ENCODE measurements around the gene SRSF2.

The SRSF2 gene

DNA sequence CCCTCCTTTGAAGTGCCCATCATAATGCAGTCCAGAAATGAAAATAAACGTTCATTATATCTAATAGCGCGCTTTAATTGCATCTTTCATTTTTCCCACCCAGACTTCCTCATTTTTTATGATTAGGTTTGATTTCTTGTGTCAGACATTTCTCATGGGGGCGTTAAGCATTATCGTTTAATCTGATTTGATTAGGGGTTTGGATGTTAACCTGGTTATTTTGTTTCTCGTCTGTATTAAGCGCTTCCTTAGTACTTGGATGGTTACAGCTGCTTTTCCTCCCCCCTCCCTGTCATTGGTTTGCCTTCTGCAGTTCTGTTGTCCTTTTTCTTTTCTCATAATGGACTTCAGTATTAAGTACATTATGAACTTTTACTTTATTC, 1.3 kb upstream of the SRSF2 start:
- DNase-seq (ENCODE audit: low read depth in 2 of 2), result peak; percentile 30 to 32
- peak overlapping the region; percentile 80 to 85 for H3K4me3 ChIP-seq (replicated peaks in 1 of 2; ENCODE audit: low read depth in 2 of 2, low read length in 2 of 2)
- TF ChIP-seq, protein P1, sequence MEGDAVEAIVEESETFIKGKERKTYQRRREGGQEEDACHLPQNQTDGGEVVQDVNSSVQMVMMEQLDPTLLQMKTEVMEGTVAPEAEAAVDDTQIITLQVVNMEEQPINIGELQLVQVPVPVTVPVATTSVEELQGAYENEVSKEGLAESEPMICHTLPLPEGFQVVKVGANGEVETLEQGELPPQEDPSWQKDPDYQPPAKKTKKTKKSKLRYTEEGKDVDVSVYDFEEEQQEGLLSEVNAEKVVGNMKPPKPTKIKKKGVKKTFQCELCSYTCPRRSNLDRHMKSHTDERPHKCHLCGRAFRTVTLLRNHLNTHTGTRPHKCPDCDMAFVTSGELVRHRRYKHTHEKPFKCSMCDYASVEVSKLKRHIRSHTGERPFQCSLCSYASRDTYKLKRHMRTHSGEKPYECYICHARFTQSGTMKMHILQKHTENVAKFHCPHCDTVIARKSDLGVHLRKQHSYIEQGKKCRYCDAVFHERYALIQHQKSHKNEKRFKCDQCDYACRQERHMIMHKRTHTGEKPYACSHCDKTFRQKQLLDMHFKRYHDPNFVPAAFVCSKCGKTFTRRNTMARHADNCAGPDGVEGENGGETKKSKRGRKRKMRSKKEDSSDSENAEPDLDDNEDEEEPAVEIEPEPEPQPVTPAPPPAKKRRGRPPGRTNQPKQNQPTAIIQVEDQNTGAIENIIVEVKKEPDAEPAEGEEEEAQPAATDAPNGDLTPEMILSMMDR (IDR thresholded peaks at IDR 0.05; ENCODE audit: low read depth, low read length), result no peak

DNA sequence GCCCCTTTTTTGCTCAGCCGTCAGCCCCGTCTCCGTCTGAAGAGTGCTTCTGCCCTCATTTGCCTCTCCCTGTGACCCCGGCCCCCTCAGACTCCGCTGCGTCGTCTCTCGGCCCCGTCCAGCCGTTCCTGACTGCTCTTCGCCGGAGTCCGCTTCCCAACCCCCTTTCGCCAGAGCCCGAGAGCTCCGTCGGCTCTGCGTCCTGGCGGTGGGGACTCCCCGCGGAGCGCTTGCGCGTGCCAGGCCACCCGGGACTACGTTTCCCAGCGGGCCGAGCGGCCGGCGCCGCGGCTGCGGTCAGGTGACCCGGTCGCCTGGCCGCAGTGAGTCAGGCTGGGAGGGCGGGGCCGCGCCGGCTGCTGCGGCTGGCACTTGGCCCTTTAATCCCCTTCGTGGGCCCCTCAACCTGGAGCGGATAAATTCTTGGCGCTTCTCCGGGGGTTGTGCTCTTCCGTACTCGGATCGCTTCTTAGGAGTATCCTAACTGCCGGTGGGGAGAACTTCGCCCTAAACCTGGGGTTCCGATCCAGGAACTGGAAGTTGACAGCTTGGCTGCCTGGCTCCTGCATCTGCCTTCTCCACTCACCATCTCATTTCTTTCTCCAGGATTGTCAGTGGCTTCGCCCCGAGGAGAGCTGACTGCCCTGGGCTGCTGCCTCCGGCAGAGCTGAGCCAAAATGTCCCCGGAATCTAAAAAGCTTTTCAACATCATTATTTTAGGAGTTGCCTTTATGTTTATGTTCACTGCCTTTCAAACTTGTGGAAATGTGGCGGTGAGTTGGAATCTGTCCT, 741 bp upstream of the SRSF2 start, which contains the start of gene MFSD11:
Gene MFSD11, plus strand, starts transcription at position 444 of the 792 bp plus-strand sequence. Its CDS starts 234 bp downstream, at position 678.
- DNase-seq (ENCODE audit: low read depth in 2 of 2), result peak; percentile 94 to 98
- TF ChIP-seq, protein P1 (IDR thresholded peaks at IDR 0.05; ENCODE audit: low read depth, low read length), result no peak
- peak within 1 kb of the TSS; percentile 98 for H3K4me3 ChIP-seq (replicated peaks in 1 of 2; ENCODE audit: low read depth in 2 of 2, low read length in 2 of 2)

DNA sequence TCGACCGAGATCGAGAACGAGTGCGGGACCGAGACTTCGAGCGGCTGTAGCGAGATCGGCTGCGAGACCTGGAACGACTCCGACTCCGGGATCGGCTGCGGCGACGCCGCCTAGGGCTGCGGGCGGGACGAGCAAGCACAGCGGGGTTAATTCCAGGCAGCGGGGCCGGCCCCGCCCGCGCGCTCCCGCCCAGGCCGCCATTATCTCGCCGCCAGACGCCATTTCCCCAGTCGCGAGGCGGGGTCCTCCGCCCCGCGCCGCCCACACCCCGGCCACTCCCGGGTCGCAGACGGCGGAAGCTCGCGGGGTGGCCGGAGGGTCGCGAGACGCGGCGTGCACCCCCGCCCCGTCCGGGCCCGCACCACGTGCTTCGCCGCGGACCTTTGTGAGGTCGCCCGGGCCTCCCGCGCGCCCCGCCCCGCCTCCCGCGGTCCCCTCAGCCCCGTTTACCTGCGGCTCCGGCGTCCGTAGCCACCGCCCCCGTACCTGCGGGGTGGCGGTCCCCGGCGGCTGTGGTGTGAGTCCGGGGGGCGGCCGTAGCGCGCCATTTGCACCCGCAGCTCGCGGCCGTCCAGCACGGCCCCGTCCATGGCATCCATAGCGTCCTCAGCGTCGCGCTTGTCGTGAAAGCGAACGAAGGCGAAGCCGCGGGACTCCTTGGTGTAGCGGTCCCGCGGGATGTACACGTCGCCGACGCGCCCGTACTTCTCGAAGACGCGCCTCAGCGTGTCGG, 616 bp downstream of the SRSF2 start:
- peak; percentile 54 to 75 for DNase-seq (ENCODE audit: low read depth in 2 of 2)

DNA sequence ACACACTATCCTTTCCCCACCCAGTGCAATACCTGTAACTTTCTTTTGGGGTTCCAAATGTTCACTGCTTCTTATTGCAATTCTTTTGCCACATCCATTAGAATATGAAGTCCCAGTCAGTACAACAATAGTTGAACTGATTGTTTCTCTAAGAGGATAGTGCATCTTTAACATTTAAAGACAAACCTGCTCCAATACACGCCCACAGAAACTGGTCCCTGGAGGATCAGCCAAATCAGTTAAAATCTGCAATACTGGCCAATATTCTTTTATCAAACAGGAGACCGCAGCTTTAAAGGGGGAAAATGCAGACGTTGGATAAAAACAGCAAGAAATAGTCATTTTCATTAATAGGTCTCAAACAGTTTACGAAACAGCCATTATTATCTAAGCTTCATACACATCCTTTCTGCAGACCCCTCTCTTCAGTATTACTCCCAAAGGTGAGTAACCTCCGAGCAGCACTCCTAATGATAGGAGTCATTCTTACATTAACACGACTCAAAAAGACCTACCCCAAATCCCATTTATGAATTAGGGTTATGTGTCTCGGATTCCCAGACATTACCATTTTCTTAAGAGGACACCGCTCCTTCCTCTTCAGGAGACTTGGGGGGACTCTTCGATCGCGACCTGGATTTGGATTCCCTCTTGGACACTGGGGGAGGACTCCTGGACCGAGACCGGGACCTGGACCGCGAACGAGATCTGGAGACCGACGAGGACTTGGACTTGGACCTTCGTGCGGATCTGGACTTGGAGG, 1.4 kb downstream of the SRSF2 start:
- H3K4me3 ChIP-seq (replicated peaks in 1 of 2; ENCODE audit: low read depth in 2 of 2, low read length in 2 of 2), result peak overlapping the region; percentile 98
- TF ChIP-seq, protein P1 (IDR thresholded peaks at IDR 0.05; ENCODE audit: low read depth, low read length), result no peak
- DNase-seq (ENCODE audit: low read depth in 2 of 2), result no peak

More for the DNA sequence above, 616 bp downstream of the SRSF2 start:
- H3K4me3 ChIP-seq (replicated peaks in 1 of 2; ENCODE audit: low read depth in 2 of 2, low read length in 2 of 2), result peak overlapping the region; percentile 98
- TF ChIP-seq, protein P1 (IDR thresholded peaks at IDR 0.05; ENCODE audit: low read depth, low read length), result peak; percentile 13

DNA sequence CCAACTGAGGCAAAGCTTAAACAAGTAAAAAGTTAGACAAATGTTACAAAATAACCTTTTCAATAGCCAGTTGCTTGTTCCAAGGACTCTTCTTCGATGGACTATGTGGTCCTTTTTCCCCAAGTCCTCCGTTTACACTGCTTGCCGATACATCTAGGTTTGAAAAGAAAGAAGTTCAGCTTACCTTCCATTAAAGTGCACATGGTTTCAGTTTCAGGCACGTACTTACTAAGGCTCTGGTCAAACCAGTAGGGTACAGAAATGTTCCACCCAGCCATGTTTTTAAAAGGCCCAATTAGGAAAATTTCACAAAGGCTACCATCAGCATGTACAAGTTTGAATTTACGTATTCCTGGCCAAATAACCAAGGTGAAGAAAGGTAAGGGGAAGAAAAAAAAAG, 2.1 kb downstream of the SRSF2 start:
- TF ChIP-seq, protein P1 (IDR thresholded peaks at IDR 0.05; ENCODE audit: low read depth, low read length), result no peak
- DNase-seq (ENCODE audit: low read depth in 2 of 2), result peak; percentile 46 to 51

DNA sequence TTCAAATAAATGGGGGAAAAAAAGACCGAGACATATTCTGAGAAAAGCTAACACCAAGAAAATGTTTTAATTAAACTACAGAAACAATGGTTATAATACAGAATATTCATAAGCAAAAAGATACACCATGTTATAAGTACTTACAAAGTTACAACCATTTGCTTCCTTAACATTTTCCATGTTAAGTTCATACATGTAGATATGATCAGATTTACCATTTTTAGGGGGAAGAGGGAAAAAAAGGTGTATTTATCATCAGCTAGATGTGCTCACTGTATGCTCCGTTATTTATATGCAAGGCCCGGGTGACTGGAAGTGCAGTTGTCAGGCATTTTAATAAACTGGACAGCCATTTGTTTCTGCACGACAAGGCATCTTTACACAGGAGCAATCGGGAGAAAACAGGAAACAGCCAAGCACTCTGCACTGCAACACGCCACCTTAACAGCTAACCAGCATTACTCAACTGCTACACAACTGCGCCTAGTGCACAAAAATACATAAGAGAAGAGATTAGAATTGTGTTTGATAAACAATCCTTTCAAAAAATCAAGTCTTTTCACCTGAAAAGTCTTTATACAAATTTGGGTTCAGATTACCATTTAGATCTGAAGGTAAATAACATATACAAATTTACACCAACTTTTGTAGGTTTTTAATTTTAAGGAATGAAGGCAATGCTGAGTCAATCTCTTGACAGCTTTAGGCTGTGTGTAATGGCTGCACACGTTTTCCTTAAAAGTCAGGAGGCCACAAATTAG, 2.9 kb downstream of the SRSF2 start:
- TF ChIP-seq, protein P1 (IDR thresholded peaks at IDR 0.05; ENCODE audit: low read depth, low read length), result no peak
- DNase-seq (ENCODE audit: low read depth in 2 of 2), result peak; percentile 54 to 59
- H3K4me3 ChIP-seq (replicated peaks in 1 of 2; ENCODE audit: low read depth in 2 of 2, low read length in 2 of 2), result peak overlapping the region; percentile 98

More for the DNA sequence above, 2.1 kb downstream of the SRSF2 start:
- H3K4me3 ChIP-seq (replicated peaks in 1 of 2; ENCODE audit: low read depth in 2 of 2, low read length in 2 of 2), result peak overlapping the region; percentile 98

Measured in cardiac fibroblast (primary cell).